ENCODE results near the gene LRFN4.

LRFN4 gene

DNA sequence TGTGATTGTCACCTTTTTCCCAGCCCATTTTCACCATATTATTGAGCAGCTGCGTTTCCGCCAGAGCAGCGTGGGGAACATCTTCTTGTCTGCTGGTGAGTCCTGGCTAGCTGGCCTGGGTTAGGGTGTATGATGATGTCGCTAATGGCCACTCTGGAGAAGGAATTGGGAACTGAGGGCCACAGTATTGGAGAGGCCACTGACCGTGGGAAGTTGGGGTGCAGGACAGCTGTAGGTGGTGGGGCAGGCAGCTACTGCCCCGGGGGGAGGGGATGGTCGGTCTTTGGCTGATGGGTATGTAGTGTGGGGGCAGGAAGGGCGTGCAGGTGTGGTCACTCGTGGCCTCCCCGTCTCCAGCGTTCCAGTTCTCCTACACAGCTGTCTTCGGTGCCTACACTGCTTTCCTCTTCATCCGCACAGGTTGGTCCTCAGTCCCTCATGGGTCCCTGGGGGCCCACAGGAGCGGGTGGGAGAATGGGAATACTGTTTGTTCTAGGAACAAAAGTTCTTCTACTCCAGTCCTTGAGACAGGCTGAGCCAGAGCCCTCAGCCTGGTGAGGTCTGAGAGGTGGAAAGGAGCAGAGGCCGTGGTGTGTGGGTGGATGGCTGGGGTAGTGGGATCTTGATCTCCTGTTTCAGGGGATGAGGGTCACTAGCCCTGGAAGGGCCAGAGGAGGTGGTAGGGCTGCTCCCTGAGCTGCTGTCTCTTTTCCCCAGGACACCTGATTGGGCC, 11.6 kb upstream of the LRFN4 start:
- no peak for TF ChIP-seq CTCF (conservative IDR thresholded peaks at IDR 0.05; ENCODE audit: low read depth, low read length)
- no peak for DNase-seq (ENCODE audit: low read depth)
- no peak overlapping the region for H3K4me3 ChIP-seq (ENCODE audit: low read length)

GRCh38 chr11:66845876-66846212, 11.0 kb upstream of the LRFN4 start:
- no peak overlapping the region for H3K4me3 ChIP-seq (ENCODE audit: low read length)
- no peak for TF ChIP-seq CTCF (conservative IDR thresholded peaks at IDR 0.05; ENCODE audit: low read depth, low read length)
- no peak for DNase-seq (ENCODE audit: low read depth)

GRCh38 chr11:66846671-66847091, 10.2 kb upstream of the LRFN4 start:
- H3K4me3 ChIP-seq (ENCODE audit: low read length): no peak overlapping the region
- TF ChIP-seq CTCF (conservative IDR thresholded peaks at IDR 0.05; ENCODE audit: low read depth, low read length): no peak

GRCh38 chr11:66847461-66848232, 9.2 kb upstream of the LRFN4 start:
- DNase-seq (ENCODE audit: low read depth): no peak
- H3K4me3 ChIP-seq (ENCODE audit: low read length): no peak overlapping the region
- no peak for TF ChIP-seq CTCF (conservative IDR thresholded peaks at IDR 0.05; ENCODE audit: low read depth, low read length)

More at GRCh38 chr11:66846671-66847091, 10.2 kb upstream of the LRFN4 start:
- DNase-seq (ENCODE audit: low read depth): no peak

DNA sequence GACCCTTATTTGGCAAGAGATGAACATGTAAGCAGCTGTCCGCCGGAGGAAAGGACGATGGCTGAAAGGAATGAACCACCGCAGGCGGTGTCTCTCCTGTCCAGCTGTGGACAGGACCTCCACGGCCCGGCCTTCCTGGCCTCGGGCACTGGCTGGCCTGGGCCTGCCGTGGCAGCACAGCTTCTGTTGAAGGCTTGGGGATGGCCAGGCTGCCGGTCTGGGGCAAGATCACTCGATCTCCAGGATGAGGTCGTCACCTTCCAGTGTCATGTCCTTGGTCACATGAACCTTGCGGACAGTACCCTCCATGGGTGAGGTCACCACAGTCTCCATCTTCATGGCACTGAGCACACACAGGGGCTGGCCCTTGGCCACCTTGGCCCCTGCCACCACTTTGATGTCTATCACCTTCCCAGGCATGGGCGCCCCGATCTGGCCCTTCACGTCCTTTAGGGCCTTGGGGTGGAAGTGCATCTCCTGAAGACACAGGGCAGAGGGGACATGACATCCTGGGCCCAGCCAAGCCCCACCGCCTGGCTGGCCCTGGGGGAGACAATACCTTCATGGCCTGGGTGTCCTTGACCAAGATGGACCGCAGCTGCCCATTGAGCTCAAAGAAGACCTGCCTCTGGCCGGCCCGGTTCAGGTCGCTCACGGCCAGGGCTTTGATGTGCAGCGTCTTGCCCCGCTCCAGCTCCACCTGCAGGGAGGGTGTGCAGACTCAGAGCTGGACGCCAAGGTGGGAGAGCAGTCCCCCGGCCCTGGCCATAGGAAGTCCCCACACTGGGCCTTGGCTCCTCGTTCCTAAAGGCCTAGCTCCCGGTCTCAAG, 8.0 kb upstream of the LRFN4 start:
- no peak for TF ChIP-seq CTCF (conservative IDR thresholded peaks at IDR 0.05; ENCODE audit: low read depth, low read length)
- no peak overlapping the region for H3K4me3 ChIP-seq (ENCODE audit: low read length)
- DNase-seq (ENCODE audit: low read depth): no peak

DNA sequence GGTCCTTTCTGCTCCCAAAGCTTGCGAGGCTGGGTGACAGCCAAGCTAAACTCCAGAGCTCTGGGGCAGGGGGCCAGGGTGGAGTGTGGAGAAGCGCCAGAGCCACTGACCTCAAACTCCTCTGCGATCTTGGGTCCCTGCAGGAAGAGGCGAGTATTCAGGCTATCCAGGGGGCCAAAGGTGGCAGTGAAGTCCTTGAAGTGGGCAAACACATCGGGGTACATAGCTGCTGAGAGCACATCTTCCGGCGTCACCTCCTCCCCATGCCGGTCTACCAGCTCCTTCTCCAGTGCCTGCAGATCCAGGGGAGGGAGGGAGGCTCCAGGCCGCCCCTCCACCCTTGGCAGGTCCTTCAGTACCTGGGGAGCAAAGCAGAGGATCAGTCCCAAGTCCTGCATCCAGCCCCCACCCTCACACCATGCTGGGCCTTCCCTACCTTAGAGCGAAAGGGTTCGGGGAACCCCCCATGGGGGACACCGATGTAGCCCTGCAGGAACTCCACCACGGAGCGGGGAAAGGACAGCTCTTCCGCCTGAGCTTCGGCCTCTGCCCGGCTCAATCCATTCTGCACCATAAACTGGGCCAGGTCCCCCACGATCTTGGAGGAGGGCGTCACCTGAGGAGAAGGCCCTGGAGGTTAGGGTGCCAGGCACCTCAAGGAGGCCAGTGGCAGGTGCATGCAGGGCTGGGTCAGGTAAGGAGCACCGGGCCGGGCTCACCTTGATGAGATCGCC, 7.2 kb upstream of the LRFN4 start:
- DNase-seq (ENCODE audit: low read depth): no peak

More for the DNA sequence above, 7.2 kb upstream of the LRFN4 start:
- H3K4me3 ChIP-seq (ENCODE audit: low read length): no peak overlapping the region
- no peak for TF ChIP-seq CTCF (conservative IDR thresholded peaks at IDR 0.05; ENCODE audit: low read depth, low read length)
